Measurements from ENCODE around the gene GALNT18.
A peak's percentile ranks its signal among the peaks of the same experiment; 100 is the strongest.

Gene GALNT18

GRCh38 chr11:11486423-11486822 is 135.4 kb downstream of the GALNT18 start:
- H4K91ac ChIP-seq (ENCODE audit: low read depth, low read length, poor library complexity): no peak overlapping the region
- no peak for DNase-seq (ENCODE audit: low spot score)
- H2AFZ ChIP-seq (ENCODE audit: low read length): no peak overlapping the region
- H3K18ac ChIP-seq (ENCODE audit: low read length): no peak overlapping the region
- no CpG with 5 or more reads among the region's 3 CpGs for WGBS, 2 donors (ENCODE audit: extremely low coverage in 2 of 2, insufficient read length in 2 of 2, insufficient replicate concordance in 1 of 2)
- H3K23ac ChIP-seq (ENCODE audit: low read depth, low read length, poor library complexity): no peak overlapping the region
- H3K4me1 ChIP-seq (ENCODE audit: control insufficient read depth in 2 of 2, insufficient read depth in 1 of 2, low read depth in 1 of 2, low read length in 2 of 2): no peaks in the 10 kb centered on the region
- H2BK12ac ChIP-seq (ENCODE audit: low read length): no peak overlapping the region
- no peak overlapping the region for H3K9ac ChIP-seq (ENCODE audit: low read depth, low read length, poor library complexity)
- no peak overlapping the region for H2AK5ac ChIP-seq (ENCODE audit: low read depth, low read length)
- no peak overlapping the region for H3K27ac ChIP-seq (replicated peaks; ENCODE audit: low read length)
- H3K36me3 ChIP-seq (replicated peaks in 1 of 2; ENCODE audit: control insufficient read depth in 2 of 2, insufficient read depth in 2 of 2, low read length in 2 of 2): no peaks in the 10 kb centered on the region
- no peak overlapping the region for H2BK120ac ChIP-seq (ENCODE audit: low read depth, low read length)
- H3K27me3 ChIP-seq (ENCODE audit: control insufficient read depth in 3 of 3, insufficient read depth in 3 of 3, low read depth in 1 of 3, low read length in 3 of 3): no peaks in the 10 kb centered on the region
- H2BK5ac ChIP-seq (ENCODE audit: low read length): no peak overlapping the region
- no peaks in the 10 kb centered on the region for H3K9me3 ChIP-seq (replicated peaks in 1 of 2; ENCODE audit: control insufficient read depth in 2 of 2, insufficient read depth in 1 of 2, low read depth in 1 of 2, low read length in 2 of 2)
- H3K14ac ChIP-seq (ENCODE audit: low read length): no peak overlapping the region
- no peak overlapping the region for H4K8ac ChIP-seq (ENCODE audit: low read depth, low read length)
- H2BK15ac ChIP-seq (ENCODE audit: low read length): no peak overlapping the region
- H3K4me2 ChIP-seq (ENCODE audit: insufficient read depth, low read length, poor library complexity, severe bottlenecking): no peak overlapping the region
- no peaks in the 10 kb centered on the region for H3K79me1 ChIP-seq (ENCODE audit: low read depth, low read length)
- H3K4me3 ChIP-seq (ENCODE audit: low read length in 2 of 2): no peak overlapping the region
- H3K4ac ChIP-seq (ENCODE audit: low read length): no peak overlapping the region

GRCh38 chr11:11486002-11486401 is 135.8 kb downstream of the GALNT18 start:
- H3K14ac ChIP-seq (ENCODE audit: low read length): no peak overlapping the region
- H3K4me3 ChIP-seq (ENCODE audit: low read length in 2 of 2): no peak overlapping the region
- no peaks in the 10 kb centered on the region for H3K79me1 ChIP-seq (ENCODE audit: low read depth, low read length)
- H3K4me1 ChIP-seq (ENCODE audit: control insufficient read depth in 2 of 2, insufficient read depth in 1 of 2, low read depth in 1 of 2, low read length in 2 of 2): no peaks in the 10 kb centered on the region
- H3K9me3 ChIP-seq (replicated peaks in 1 of 2; ENCODE audit: control insufficient read depth in 2 of 2, insufficient read depth in 1 of 2, low read depth in 1 of 2, low read length in 2 of 2): no peaks in the 10 kb centered on the region
- H2AFZ ChIP-seq (ENCODE audit: low read length): no peak overlapping the region
- H2BK12ac ChIP-seq (ENCODE audit: low read length): no peak overlapping the region
- H2AK5ac ChIP-seq (ENCODE audit: low read depth, low read length): peak overlapping the region; percentile 36
- no peak overlapping the region for H3K23ac ChIP-seq (ENCODE audit: low read depth, low read length, poor library complexity)
- no peak overlapping the region for H2BK5ac ChIP-seq (ENCODE audit: low read length)
- no peaks in the 10 kb centered on the region for H3K36me3 ChIP-seq (replicated peaks in 1 of 2; ENCODE audit: control insufficient read depth in 2 of 2, insufficient read depth in 2 of 2, low read length in 2 of 2)
- H3K9ac ChIP-seq (ENCODE audit: low read depth, low read length, poor library complexity): no peak overlapping the region
- no peak overlapping the region for H2BK120ac ChIP-seq (ENCODE audit: low read depth, low read length)
- no peak overlapping the region for H4K8ac ChIP-seq (ENCODE audit: low read depth, low read length)
- no peaks in the 10 kb centered on the region for H3K27me3 ChIP-seq (ENCODE audit: control insufficient read depth in 3 of 3, insufficient read depth in 3 of 3, low read depth in 1 of 3, low read length in 3 of 3)
- H2BK15ac ChIP-seq (ENCODE audit: low read length): no peak overlapping the region
- DNase-seq (ENCODE audit: low spot score): no peak
- H3K4ac ChIP-seq (ENCODE audit: low read length): no peak overlapping the region
- no peak overlapping the region for H3K18ac ChIP-seq (ENCODE audit: low read length)
- WGBS, 2 donors (ENCODE audit: extremely low coverage in 2 of 2, insufficient read length in 2 of 2, insufficient replicate concordance in 1 of 2): no CpG with 5 or more reads among the region's 3 CpGs
- H3K4me2 ChIP-seq (ENCODE audit: insufficient read depth, low read length, poor library complexity, severe bottlenecking): no peak overlapping the region
- H4K91ac ChIP-seq (ENCODE audit: low read depth, low read length, poor library complexity): no peak overlapping the region
- no peak overlapping the region for H3K27ac ChIP-seq (replicated peaks; ENCODE audit: low read length)

DNA sequence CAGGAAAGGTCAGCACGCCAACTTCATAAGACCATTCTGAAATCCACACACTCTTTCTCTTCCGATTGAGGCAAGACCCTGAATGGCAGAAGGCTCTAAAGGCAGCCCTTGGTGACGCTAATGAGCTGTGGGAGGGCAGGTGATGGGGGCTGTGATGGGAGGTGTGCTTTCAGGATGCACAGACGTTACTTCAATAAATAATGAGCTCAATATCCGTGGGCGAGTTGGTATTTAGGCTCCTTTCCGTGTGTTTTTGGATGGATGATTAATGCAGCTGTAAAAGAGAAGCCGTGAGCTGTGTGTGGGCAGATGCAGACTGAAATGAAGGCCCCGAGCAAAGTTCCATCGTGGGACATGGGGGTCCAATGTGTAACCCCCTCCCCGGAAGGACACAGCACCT is 138.2 kb downstream of the GALNT18 start:
- Histone ChIP-seq H2AFZ (ENCODE audit: low read length) (no peak overlapping the region), H2AK5ac (ENCODE audit: low read depth, low read length) (no peak overlapping the region), H3K36me3 (replicated peaks in 1 of 2; ENCODE audit: control insufficient read depth in 2 of 2, insufficient read depth in 2 of 2, low read length in 2 of 2) (no peaks in the 10 kb centered on the region), H3K27me3 (ENCODE audit: control insufficient read depth in 3 of 3, insufficient read depth in 3 of 3, low read depth in 1 of 3, low read length in 3 of 3) (no peaks in the 10 kb centered on the region), H3K4me3 (ENCODE audit: low read length in 2 of 2) (no peak overlapping the region), H3K23ac (ENCODE audit: low read depth, low read length, poor library complexity) (no peak overlapping the region), H3K9ac (ENCODE audit: low read depth, low read length, poor library complexity) (no peak overlapping the region), H3K79me1 (ENCODE audit: low read depth, low read length) (no peaks in the 10 kb centered on the region), H3K4me2 (ENCODE audit: insufficient read depth, low read length, poor library complexity, severe bottlenecking) (no peak overlapping the region), H4K8ac (ENCODE audit: low read depth, low read length) (no peak overlapping the region), H2BK12ac (ENCODE audit: low read length) (no peak overlapping the region), H4K91ac (ENCODE audit: low read depth, low read length, poor library complexity) (no peak overlapping the region), H3K4me1 (ENCODE audit: control insufficient read depth in 2 of 2, insufficient read depth in 1 of 2, low read depth in 1 of 2, low read length in 2 of 2) (no peaks in the 10 kb centered on the region), H3K9me3 (replicated peaks in 1 of 2; ENCODE audit: control insufficient read depth in 2 of 2, insufficient read depth in 1 of 2, low read depth in 1 of 2, low read length in 2 of 2) (no peaks in the 10 kb centered on the region), H2BK5ac (ENCODE audit: low read length) (no peak overlapping the region), H2BK120ac (ENCODE audit: low read depth, low read length) (no peak overlapping the region), H3K14ac (ENCODE audit: low read length) (no peak overlapping the region), H3K18ac (ENCODE audit: low read length) (no peak overlapping the region), H3K4ac (ENCODE audit: low read length) (no peak overlapping the region), H2BK15ac (ENCODE audit: low read length) (no peak overlapping the region), H3K27ac (replicated peaks; ENCODE audit: low read length) (no peak overlapping the region)
- DNase-seq (ENCODE audit: low spot score): no peak
- no CpG with 5 or more reads among the region's 11 CpGs for whole genome bisulfite sequencing, 2 donors (ENCODE audit: extremely low coverage in 2 of 2, insufficient read length in 2 of 2, insufficient replicate concordance in 1 of 2)

- no CpG with 5 or more reads among the region's 3 CpGs for WGBS, 2 donors (ENCODE audit: extremely low coverage in 2 of 2, insufficient read length in 2 of 2, insufficient replicate concordance in 1 of 2)
- H3K27me3 ChIP-seq (ENCODE audit: control insufficient read depth in 3 of 3, insufficient read depth in 3 of 3, low read depth in 1 of 3, low read length in 3 of 3): no peaks in the 10 kb centered on the region
- H4K8ac ChIP-seq (ENCODE audit: low read depth, low read length): no peak overlapping the region
- H2AFZ ChIP-seq (ENCODE audit: low read length): no peak overlapping the region
- H3K9ac ChIP-seq (ENCODE audit: low read depth, low read length, poor library complexity): no peak overlapping the region
- no peak overlapping the region for H2BK15ac ChIP-seq (ENCODE audit: low read length)
- H3K18ac ChIP-seq (ENCODE audit: low read length): no peak overlapping the region
- H3K79me1 ChIP-seq (ENCODE audit: low read depth, low read length): no peaks in the 10 kb centered on the region
- no peak overlapping the region for H3K23ac ChIP-seq (ENCODE audit: low read depth, low read length, poor library complexity)
- H3K36me3 ChIP-seq (replicated peaks in 1 of 2; ENCODE audit: control insufficient read depth in 2 of 2, insufficient read depth in 2 of 2, low read length in 2 of 2): no peaks in the 10 kb centered on the region
- H3K9me3 ChIP-seq (replicated peaks in 1 of 2; ENCODE audit: control insufficient read depth in 2 of 2, insufficient read depth in 1 of 2, low read depth in 1 of 2, low read length in 2 of 2): no peaks in the 10 kb centered on the region
- H3K27ac ChIP-seq (replicated peaks; ENCODE audit: low read length): no peak overlapping the region
- no peak overlapping the region for H2BK120ac ChIP-seq (ENCODE audit: low read depth, low read length)
- no peak for DNase-seq (ENCODE audit: low spot score)
- no peak overlapping the region for H2BK12ac ChIP-seq (ENCODE audit: low read length)
- no peak overlapping the region for H2BK5ac ChIP-seq (ENCODE audit: low read length)
- H2AK5ac ChIP-seq (ENCODE audit: low read depth, low read length): no peak overlapping the region
- no peak overlapping the region for H3K4ac ChIP-seq (ENCODE audit: low read length)
- no peak overlapping the region for H3K14ac ChIP-seq (ENCODE audit: low read length)
- H4K91ac ChIP-seq (ENCODE audit: low read depth, low read length, poor library complexity): no peak overlapping the region
- H3K4me3 ChIP-seq (ENCODE audit: low read length in 2 of 2): no peak overlapping the region
- H3K4me2 ChIP-seq (ENCODE audit: insufficient read depth, low read length, poor library complexity, severe bottlenecking): no peak overlapping the region
- no peaks in the 10 kb centered on the region for H3K4me1 ChIP-seq (ENCODE audit: control insufficient read depth in 2 of 2, insufficient read depth in 1 of 2, low read depth in 1 of 2, low read length in 2 of 2)
These were observed 139.1 kb downstream of the GALNT18 start for GRCh38 chr11:11482730-11483129.

All from neuronal stem cell (in vitro differentiated cells).